ENCODE results near the gene CGRRF1. TPM values are rescaled to one million over a fixed set of nuclear protein-coding genes. Genes with fewer than 3 reads are reported as not detected.

Gene CGRRF1
- total and polyA plus RNA-seq, 10 of the 15 experiments (the other 5 are each of a cell fraction or from before 2014, with no cell fraction given): 5.5 to 47.7 (median 13.5) TPM

- Histone ChIP-seq H3K79me2 (ENCODE audit: control insufficient read depth, insufficient read depth, low read length) (peaks cover 11% of the 10 kb centered on the region), H3K4me2 (ENCODE audit: control insufficient read depth, insufficient read depth) (no peak overlapping the region), H3K27me3 (replicated peaks in 1 of 2; ENCODE audit: control insufficient read depth in 2 of 2, insufficient read depth in 2 of 2, low read length in 1 of 2) (no peaks in the 10 kb centered on the region), H3K27ac (ENCODE audit: control insufficient read depth, insufficient read depth) (no peak overlapping the region), H3K9ac (ENCODE audit: control insufficient read depth, insufficient read depth, low read length) (no peak overlapping the region), H2AFZ (ENCODE audit: control insufficient read depth, low read depth, low read length) (no peak overlapping the region), H3K4me1 (ENCODE audit: control insufficient read depth, insufficient read depth, low read length) (peaks cover 3% of the 10 kb centered on the region), H4K20me1 (ENCODE audit: control insufficient read depth, insufficient read depth) (no peaks in the 10 kb centered on the region), H3K4me3 (no peak overlapping the region), H3K36me3 (ENCODE audit: control insufficient read depth in 2 of 2, insufficient read depth in 2 of 2, low read length in 1 of 2) (no peaks in the 10 kb centered on the region; a peak in 1 of 4 replicates), H3K9me3 (replicated peaks; ENCODE audit: control insufficient read depth, insufficient read depth, low read length) (peaks cover 4% of the 10 kb centered on the region)
- in situ Hi-C loops (cut with MboI): no loop called here
- ChIA-PET CTCF (interaction anchor here (1.2 kb wide), 1 partner anchor 149 kb away, joined by 4 read pairs; no protein-coding TSS in a partner anchor), RAD21 (ENCODE audit: unreplicated experiment) (no interaction called here), POLR2A (no interaction called here), SMC1A (ENCODE audit: uncharacterized antibody, unreplicated experiment) (no interaction called here)
- ATAC-seq: no peak
- intact Hi-C loops (cut with micrococcal nuclease; ENCODE audit: unreplicated experiment): no loop called here
- no peak for DNase-seq (ENCODE audit: low read depth, low spot score)
- BruUV-seq (replicated peaks): no TSS peak
- 61% methylated on average over 1 of the region's 1 CpG for WGBS (ENCODE audit: insufficient coverage, insufficient replicate concordance, low lambda C conversion rate, missing lambda C conversion rate)
- 0 out of 2 replicates have a peak, but pooled peaks have one; percentile 90 for TF ChIP-seq CBX3 (IDR thresholded peaks at IDR 0.05; ENCODE audit: borderline replicate concordance, low read depth)
- TF ChIP-seq JUND (IDR thresholded peaks at IDR 0.05; ENCODE audit: low read depth, low read length): no peak
- no peak for TF ChIP-seq EP300 (IDR thresholded peaks at IDR 0.05; ENCODE audit: borderline replicate concordance in 1 of 2, control insufficient read depth in 1 of 2, low read depth in 2 of 2, low read length in 2 of 2)
- TF ChIP-seq CTCF (IDR thresholded peaks at IDR 0.05 in 2 of 3, conservative IDR thresholded peaks at IDR 0.05 in 1 of 3; ENCODE audit: control insufficient read depth in 2 of 3, extremely low read depth in 1 of 3, insufficient read depth in 1 of 3, low read depth in 3 of 3, low read length in 3 of 3): no peak
- FAIRE-seq: no peak
Measured at GRCh38 chr14:54515670-54516069, 6.0 kb downstream of the CGRRF1 start.

GRCh38 chr14:54516709-54517108, 7.0 kb downstream of the CGRRF1 start:
- POLR2A ChIA-PET: no interaction called here
- Histone ChIP-seq H3K27me3 (replicated peaks in 1 of 2; ENCODE audit: control insufficient read depth in 2 of 2, insufficient read depth in 2 of 2, low read length in 1 of 2) (no peaks in the 10 kb centered on the region), H3K4me1 (ENCODE audit: control insufficient read depth, insufficient read depth, low read length) (peaks cover 3% of the 10 kb centered on the region), H3K36me3 (ENCODE audit: control insufficient read depth in 2 of 2, insufficient read depth in 2 of 2, low read length in 1 of 2) (no peaks in the 10 kb centered on the region; a peak in 1 of 4 replicates), H4K20me1 (ENCODE audit: control insufficient read depth, insufficient read depth) (no peaks in the 10 kb centered on the region), H3K4me2 (ENCODE audit: control insufficient read depth, insufficient read depth) (no peak overlapping the region), H3K9ac (ENCODE audit: control insufficient read depth, insufficient read depth, low read length) (no peak overlapping the region), H3K9me3 (replicated peaks; ENCODE audit: control insufficient read depth, insufficient read depth, low read length) (peaks cover 4% of the 10 kb centered on the region), H3K79me2 (ENCODE audit: control insufficient read depth, insufficient read depth, low read length) (peaks cover 6% of the 10 kb centered on the region), H3K27ac (ENCODE audit: control insufficient read depth, insufficient read depth) (no peak overlapping the region), H2AFZ (ENCODE audit: control insufficient read depth, low read depth, low read length) (no peak overlapping the region), H3K4me3 (no peak overlapping the region)
- intact Hi-C loops (cut with micrococcal nuclease; ENCODE audit: unreplicated experiment): no loop called here
- RAD21 ChIA-PET (ENCODE audit: unreplicated experiment): no interaction called here
- 95% methylated on average over 1 of the region's 1 CpG for WGBS (ENCODE audit: insufficient coverage, insufficient replicate concordance, low lambda C conversion rate, missing lambda C conversion rate)
- DNase-seq (ENCODE audit: low read depth, low spot score) (no peak), FAIRE-seq (no peak), ATAC-seq (no peak)
- SMC1A ChIA-PET (ENCODE audit: uncharacterized antibody, unreplicated experiment): interaction anchor here (1.4 kb wide), 1 partner anchor 20 kb away, joined by 3 read pairs; no protein-coding TSS in a partner anchor
- CTCF ChIA-PET: interaction anchor here (1.0 kb wide), 2 partner anchors 13 to 15 kb away, joined by 3 to 4 read pairs; no protein-coding TSS in a partner anchor
- TF ChIP-seq NR2F1 (conservative IDR thresholded peaks at IDR 0.05): no peak
- in situ Hi-C loops (cut with MboI): no loop called here
- BruUV-seq (replicated peaks): no TSS peak

Data from GM12878 (cell line).